GM03348 (cell line): ENCODE results near the gene CBLN1.

Experiments used
- DNase-seq: peaks from one replicate; pipeline ENCODE4 v3.0.0; 2012; ENCODE audit warnings: low spot score

CBLN1 gene

GRCh38 chr16:49281480-49281842, at the start of gene CBLN1:
Gene CBLN1, minus strand, starts transcription at chr16:49281838. Its CDS starts 373 bp downstream, at chr16:49281465.
- DNase-seq = peak; percentile 21

DNA sequence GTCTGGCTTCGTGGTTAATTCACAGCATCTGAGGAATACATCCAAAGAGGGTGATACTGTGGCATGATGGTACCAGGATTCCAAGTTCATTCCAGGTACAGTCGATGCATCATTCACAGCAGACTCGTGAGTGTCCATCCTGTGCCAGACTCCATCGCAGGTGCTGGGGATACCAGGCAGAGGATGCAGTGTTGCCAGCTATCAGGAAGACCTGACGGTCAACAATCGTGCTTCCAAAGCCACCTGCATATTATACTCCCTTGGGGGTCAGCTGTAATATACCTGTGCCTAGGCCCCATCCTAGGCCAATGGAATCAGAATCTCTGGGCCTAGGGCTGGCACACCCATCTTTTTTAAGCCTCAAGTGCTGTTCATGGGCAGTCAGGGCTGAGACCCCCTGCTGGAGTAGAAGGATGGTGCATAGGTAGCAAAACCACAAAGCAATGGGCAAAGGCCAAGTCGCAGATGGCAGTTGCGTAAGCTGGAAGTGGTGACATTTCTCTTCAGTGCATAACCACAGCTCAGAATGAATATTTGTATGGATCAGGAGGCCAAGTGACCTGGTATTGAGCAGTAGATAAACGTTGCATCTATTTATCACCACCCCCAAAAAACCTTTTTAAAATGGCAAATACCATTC, 49.0 kb upstream of the CBLN1 start:
- DNase-seq = no peak

- no peak for DNase-seq
These were observed 46.7 kb upstream of the CBLN1 start for GRCh38 chr16:49328325-49328724.

GRCh38 chr16:49327466-49327865, 45.8 kb upstream of the CBLN1 start:
- DNase-seq = no peak

DNA sequence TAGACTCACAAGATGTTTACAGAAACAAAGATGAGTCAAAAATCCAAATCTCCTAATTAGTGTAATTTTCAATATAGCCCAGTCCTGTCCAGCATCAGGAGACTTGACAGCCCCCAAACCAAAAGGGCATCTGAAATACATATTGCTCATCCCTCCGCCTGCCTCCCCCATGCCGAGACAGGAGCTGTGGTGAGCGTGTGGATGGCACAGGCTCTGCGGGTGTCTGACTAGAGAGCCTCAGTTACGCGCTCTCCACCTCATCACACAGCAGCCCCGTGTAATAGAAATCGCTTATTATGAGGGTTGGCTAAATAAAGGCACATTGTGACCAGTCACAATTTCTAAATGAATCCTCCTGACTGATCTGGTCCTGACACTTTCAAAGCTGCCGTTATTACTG, 43.1 kb upstream of the CBLN1 start:
- DNase-seq = no peak

DNA sequence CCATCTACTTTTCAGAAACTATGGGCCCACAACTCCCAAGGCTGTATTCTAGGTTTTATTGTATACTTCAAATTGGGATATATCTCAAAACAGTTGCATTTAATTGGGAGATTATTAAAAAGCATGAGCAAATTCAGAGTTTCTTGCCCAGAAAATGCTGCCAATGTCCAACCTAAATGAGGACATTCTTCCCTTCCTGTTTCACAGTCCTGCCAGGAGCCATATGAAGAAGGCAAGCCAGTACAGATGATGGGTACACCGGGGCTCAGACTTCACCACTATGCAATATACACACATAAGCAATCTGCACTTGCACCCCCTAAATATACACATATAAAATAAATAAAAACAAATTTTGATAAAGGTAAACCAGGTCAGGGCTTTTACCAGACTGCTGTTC, 34.0 kb upstream of the CBLN1 start:
- DNase-seq = no peak

DNA sequence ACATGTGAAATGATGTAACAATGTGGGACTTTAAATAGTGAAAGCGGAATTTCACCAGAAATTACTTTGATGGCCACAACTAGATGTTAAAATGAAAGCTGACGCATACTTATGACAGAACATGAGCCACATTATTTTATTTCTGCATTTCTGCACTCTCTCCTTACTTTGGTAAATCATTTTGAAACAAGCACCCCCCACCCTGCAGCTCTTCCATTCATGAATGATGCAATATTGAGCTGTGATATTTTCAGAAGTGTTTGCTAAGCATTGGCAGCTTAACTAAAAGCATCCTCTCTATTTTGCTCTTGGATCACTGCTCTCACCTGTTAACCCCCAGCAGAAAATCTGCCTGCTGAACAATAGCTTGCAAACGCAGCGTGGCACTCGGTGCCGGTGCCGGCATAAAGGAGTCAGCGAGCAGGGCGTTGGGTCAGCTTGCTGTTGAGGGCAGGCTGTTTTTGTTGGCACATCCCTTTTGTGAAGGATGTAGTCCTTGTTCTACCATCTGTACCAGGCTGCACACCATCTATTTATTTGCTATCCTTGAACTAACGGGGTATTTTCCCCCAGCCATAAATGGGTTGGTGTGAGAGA, 30.8 kb upstream of the CBLN1 start:
- no peak for DNase-seq

- no peak for DNase-seq
These were observed 30.2 kb upstream of the CBLN1 start for GRCh38 chr16:49311823-49312222.

DNA sequence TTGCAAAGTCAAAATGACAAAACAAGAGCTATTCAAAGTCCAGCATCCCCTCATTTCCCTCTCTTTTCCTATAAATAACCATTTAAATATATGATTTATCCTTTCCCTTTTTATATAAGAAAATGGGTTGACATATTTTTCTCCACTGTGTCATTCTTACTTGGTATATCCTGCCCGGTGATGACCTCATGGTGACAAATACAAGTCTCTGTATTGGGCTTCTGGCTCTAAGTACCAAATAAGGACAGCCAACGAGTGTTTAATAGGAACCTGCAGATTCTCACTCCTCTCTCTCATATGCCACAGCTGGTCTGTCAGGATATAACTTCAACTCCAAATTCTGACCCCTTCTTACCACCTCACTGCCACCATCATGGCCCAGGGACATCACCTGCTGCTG, 25.5 kb upstream of the CBLN1 start:
- no peak for DNase-seq

GRCh38 chr16:49305406-49305805, 23.8 kb upstream of the CBLN1 start:
- no peak for DNase-seq

DNA sequence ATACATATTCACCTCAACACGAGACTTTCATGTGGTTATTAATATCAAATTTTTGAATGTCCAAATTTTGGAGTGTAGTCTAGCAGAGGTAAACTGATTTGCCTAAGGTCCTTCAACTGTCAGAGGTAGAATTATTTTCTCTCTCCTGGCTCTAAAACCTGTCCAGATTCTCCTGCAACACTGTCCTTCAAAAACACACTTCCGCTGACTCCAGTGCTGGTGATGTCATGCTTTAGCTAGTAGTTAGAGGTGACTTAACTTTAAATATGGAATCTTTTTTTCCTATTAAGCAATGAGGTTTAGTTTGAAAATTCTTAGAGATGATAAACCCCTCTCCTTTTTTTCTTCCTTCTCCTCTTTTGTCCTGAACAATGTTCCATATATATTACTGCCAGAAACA, 10.8 kb upstream of the CBLN1 start:
- no peak for DNase-seq

DNA sequence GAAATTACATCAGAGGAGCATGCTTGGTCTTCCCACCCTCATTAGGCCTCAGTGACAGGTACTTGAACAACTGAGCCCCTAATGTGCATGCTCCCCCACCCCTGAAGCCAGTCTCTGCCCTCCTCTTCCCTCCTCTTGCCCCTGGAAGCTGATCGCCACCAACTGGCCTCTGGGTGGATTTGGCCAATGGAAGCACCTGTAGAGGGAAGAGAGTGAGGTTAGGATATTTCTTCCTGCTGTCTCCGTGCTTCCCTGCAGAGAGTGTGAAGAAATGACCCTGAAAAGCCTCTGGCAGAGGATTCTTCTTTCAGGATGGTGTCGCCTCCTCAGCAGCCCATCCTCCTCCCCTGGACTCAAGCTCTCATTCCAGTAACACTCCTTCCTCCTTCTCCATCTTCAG, 5.9 kb upstream of the CBLN1 start:
- no peak for DNase-seq

GRCh38 chr16:49284962-49285361, 3.3 kb upstream of the CBLN1 start:
- DNase-seq = no peak

- DNase-seq = no peak
These were observed 1.9 kb upstream of the CBLN1 start for GRCh38 chr16:49283376-49284049.

DNA sequence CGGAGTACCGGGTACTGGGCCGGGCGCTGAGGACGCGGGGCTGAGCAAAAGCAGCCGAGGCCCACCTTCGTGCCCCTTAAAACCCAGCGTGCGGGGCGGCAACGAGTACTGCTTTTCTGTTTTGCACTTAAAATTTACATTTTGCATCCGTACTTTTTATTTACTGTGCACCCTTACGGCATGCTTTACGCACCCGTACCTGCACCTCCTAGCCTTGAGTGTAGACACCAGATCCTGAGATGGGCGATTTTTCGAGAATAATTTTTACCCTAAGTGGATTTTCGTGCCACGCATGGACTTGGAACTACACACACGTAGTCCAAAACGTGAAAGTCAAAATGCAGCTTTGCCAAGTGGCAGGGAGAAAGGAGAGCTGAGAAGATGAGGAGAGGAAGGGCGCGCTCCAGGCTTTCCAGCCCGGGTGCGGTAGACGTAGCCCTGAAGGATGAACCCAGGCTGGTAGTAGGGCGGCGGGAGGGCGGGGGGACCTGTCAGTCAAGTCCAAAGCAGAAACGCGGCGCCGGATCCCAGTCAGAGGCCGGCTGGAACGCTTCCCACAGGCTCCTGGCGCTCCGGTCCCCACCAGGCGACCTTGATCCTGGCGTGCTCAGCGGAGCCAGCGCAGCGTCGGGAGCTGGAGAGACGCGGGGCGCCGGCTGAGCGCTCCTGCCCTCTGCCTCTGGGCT, 1.2 kb upstream of the CBLN1 start:
- no peak for DNase-seq

DNA sequence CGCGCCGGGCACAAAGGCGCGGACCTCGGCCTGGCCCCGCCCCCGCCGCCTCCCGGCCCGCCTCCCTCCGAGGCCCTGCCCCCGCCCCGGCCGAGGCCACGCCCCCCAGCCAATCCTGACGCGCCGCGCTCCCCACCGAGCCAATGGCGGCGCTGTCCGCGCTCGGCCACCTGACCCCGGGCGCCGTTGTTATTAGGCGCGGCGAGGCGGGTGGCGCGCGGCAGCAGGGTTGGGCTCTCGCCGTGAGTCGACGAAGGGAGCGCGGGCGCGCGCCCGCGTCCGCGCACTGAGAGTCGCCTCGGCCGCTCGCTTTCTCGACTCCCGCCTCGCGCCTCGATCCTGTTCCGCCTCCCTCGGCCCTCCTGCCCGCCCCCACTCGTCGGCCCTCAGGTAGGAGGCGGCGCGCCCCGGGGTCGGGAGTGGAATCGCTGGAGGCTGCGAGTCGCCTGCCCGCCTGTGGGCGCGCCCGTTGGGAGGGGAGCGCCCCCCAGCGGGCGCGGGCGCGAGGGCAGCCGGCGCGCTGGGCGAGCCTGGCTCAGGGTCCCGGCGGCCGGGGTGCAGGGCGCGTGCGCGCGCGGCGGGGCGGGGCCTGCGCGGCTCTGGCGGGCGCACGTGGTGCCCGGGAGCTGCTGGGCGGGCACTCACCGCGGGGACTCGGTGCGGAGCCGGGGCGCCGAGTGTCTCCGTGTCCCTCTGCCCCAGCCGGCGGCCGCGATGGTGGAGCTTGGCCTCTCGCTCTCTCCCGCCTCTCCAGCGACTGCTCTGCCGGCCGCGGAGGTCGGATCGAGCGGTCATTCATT, 405 bp upstream of the CBLN1 start:
- peak; percentile 97 for DNase-seq

DNA sequence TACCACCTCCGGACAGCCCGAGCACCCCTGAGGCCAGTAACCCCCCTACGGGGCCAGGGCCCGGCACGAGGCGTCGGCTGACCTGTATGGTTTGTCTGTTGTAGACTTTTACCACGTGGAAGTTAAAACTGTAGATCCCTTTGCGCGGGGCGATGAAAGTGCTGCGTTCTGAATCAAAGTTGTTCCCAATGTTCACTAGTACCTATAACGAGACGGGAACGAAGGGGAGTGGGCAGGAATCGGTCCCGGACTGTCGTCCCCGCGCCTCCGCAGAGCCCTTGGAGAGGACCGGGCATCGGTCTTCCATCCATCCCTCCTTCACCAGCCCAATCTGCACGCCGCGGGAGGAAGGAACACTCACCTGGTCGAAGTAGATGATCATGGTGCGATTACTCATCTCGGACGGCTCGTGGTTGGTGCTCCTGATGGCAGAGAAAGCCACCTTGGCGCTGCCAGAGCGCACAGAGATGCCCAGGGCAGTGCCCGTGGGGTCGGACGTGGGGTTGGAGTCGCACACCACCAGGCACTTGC, 732 bp downstream of the CBLN1 start:
- DNase-seq = no peak

- DNase-seq = no peak
These were observed 1.4 kb downstream of the CBLN1 start for GRCh38 chr16:49280105-49280741.

GRCh38 chr16:49278944-49279725, 2.5 kb downstream of the CBLN1 start:
- DNase-seq = no peak

DNA sequence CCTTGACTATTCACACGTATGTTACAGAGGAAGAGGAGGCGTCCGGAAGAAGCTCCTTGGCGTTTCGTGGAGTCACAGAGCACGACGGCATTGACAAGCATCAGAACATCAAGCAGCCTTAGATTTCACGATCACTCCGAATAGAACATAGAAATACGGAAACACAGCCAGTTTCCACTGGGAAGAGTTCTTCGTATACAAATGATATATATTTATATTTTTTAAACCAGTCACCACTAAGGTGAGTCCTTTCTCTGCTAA, 3.1 kb downstream of the CBLN1 start:
- DNase-seq = no peak
